NCI-H2107 treated with DMSO at 0.1 percent for 48 hours (cell line): Measurements from ENCODE around the gene TMPRSS13.

Experiments
- DNase-seq: peaks from one replicate; lab custom pipeline; 2025; ENCODE audit not compliant: unreplicated experiment; lab: John Stamatoyannopoulos, UW

The TMPRSS13 gene

GRCh38 chr11:117914398-117914761 is 14.8 kb downstream of the TMPRSS13 start:
- DNase-seq, result no peak

- no peak for DNase-seq
Measured at GRCh38 chr11:117913736-117914397, 15.3 kb downstream of the TMPRSS13 start.

GRCh38 chr11:117912497-117912896 is 16.7 kb downstream of the TMPRSS13 start:
- no peak for DNase-seq

- DNase-seq, result no peak
Measured at GRCh38 chr11:117911694-117912093, 17.5 kb downstream of the TMPRSS13 start.

GRCh38 chr11:117910941-117911655 is 18.1 kb downstream of the TMPRSS13 start:
- DNase-seq, result no peak

- no peak for DNase-seq
Measured at GRCh38 chr11:117910525-117910924, 18.7 kb downstream of the TMPRSS13 start.

- no peak for DNase-seq
Measured at GRCh38 chr11:117909611-117910382, 19.4 kb downstream of the TMPRSS13 start.

- no peak for DNase-seq
Measured at GRCh38 chr11:117908959-117909610, 20.1 kb downstream of the TMPRSS13 start.

GRCh38 chr11:117908109-117908895 is 20.9 kb downstream of the TMPRSS13 start:
- no peak for DNase-seq

- DNase-seq, result peak; percentile 99
Measured at GRCh38 chr11:117907276-117908108, 21.7 kb downstream of the TMPRSS13 start.

GRCh38 chr11:117906710-117907109 is 22.5 kb downstream of the TMPRSS13 start:
- no peak for DNase-seq

- no peak for DNase-seq
Measured at GRCh38 chr11:117906126-117906525, 23.1 kb downstream of the TMPRSS13 start.

- no peak for DNase-seq
Measured at GRCh38 chr11:117905524-117905923, 23.7 kb downstream of the TMPRSS13 start.

GRCh38 chr11:117903505-117904382 is 25.5 kb downstream of the TMPRSS13 start:
- DNase-seq, result peak; percentile 29

GRCh38 chr11:117902001-117902845 is 27.0 kb downstream of the TMPRSS13 start:
- DNase-seq, result no peak

GRCh38 chr11:117901601-117902000 is 27.6 kb downstream of the TMPRSS13 start:
- no peak for DNase-seq

- DNase-seq, result no peak
Measured at GRCh38 chr11:117900720-117901440, 28.3 kb downstream of the TMPRSS13 start.
